NCI-H2171 (cell line): ENCODE measurements around the gene FGFBP2.
A peak's percentile ranks its signal among the peaks of the same experiment; 100 is the strongest.

Source experiments
- DNase-seq: peaks from one replicate; lab custom pipeline; 2025; lab: John Stamatoyannopoulos, UW

Gene FGFBP2

GRCh38 chr4:15963001-15963451 is at the start of gene FGFBP2:
TSS of gene FGFBP2 (minus strand) at chr4:15963175. CDS start at chr4:15963129, 46 bp downstream.
- DNase-seq, result no peak

- DNase-seq, result no peak
Observed at GRCh38 chr4:16011173-16011572, 48.2 kb upstream of the FGFBP2 start.

GRCh38 chr4:16009153-16009552 is 46.2 kb upstream of the FGFBP2 start:
- no peak for DNase-seq

GRCh38 chr4:16007471-16008095 is 44.6 kb upstream of the FGFBP2 start:
- DNase-seq, result no peak

- DNase-seq, result no peak
Observed at GRCh38 chr4:16006771-16007446, 43.9 kb upstream of the FGFBP2 start.

GRCh38 chr4:16005676-16006075 is 42.7 kb upstream of the FGFBP2 start:
- DNase-seq, result no peak

GRCh38 chr4:16001484-16001858 is 38.5 kb upstream of the FGFBP2 start:
- DNase-seq, result peak; percentile 5

- no peak for DNase-seq
Observed at GRCh38 chr4:16000708-16001483, 37.9 kb upstream of the FGFBP2 start.

GRCh38 chr4:15996773-15997172 is 33.8 kb upstream of the FGFBP2 start:
- DNase-seq, result no peak

- DNase-seq, result no peak
Observed at GRCh38 chr4:15995826-15996225, 32.9 kb upstream of the FGFBP2 start.

GRCh38 chr4:15992167-15992485 is 29.2 kb upstream of the FGFBP2 start:
- no peak for DNase-seq

- DNase-seq, result no peak
Observed at GRCh38 chr4:15990570-15991285, 27.8 kb upstream of the FGFBP2 start.

- no peak for DNase-seq
Observed at GRCh38 chr4:15989424-15989823, 26.4 kb upstream of the FGFBP2 start.

- DNase-seq, result no peak
Observed at GRCh38 chr4:15988222-15988621, 25.2 kb upstream of the FGFBP2 start.

GRCh38 chr4:15986907-15987306 is 23.9 kb upstream of the FGFBP2 start:
- DNase-seq, result no peak

- DNase-seq, result no peak
Observed at GRCh38 chr4:15983610-15984009, 20.6 kb upstream of the FGFBP2 start.

GRCh38 chr4:15982842-15983524 is 20.0 kb upstream of the FGFBP2 start:
- no peak for DNase-seq

GRCh38 chr4:15976456-15977447 is 13.8 kb upstream of the FGFBP2 start:
- no peak for DNase-seq

GRCh38 chr4:15971068-15971801 is 8.3 kb upstream of the FGFBP2 start:
- DNase-seq, result no peak
